Measurements from ENCODE around the gene SIVA1.

Gene SIVA1

DNA sequence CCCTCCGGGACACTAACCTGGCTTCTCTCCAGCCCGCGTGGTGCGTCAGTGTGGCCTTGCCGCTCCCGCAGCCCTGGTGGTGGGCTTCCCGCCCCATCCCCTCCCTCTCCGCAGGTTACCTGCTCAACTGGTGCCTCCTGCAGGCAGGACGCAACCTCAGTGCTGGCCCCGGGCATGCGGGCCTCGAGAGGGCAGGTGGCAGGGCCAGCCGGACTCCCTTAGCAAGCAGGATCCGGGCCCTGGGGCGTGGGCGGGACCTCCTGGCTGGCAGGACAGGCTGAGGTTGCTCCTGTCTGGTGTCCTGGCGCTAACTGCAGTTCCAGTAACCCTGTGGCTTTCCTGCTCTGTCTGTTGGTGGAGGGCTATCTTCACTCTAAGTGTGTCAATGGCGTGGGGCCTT lies 37.5 kb upstream of the SIVA1 start (continued):
- TF ChIP-seq, protein P1, sequence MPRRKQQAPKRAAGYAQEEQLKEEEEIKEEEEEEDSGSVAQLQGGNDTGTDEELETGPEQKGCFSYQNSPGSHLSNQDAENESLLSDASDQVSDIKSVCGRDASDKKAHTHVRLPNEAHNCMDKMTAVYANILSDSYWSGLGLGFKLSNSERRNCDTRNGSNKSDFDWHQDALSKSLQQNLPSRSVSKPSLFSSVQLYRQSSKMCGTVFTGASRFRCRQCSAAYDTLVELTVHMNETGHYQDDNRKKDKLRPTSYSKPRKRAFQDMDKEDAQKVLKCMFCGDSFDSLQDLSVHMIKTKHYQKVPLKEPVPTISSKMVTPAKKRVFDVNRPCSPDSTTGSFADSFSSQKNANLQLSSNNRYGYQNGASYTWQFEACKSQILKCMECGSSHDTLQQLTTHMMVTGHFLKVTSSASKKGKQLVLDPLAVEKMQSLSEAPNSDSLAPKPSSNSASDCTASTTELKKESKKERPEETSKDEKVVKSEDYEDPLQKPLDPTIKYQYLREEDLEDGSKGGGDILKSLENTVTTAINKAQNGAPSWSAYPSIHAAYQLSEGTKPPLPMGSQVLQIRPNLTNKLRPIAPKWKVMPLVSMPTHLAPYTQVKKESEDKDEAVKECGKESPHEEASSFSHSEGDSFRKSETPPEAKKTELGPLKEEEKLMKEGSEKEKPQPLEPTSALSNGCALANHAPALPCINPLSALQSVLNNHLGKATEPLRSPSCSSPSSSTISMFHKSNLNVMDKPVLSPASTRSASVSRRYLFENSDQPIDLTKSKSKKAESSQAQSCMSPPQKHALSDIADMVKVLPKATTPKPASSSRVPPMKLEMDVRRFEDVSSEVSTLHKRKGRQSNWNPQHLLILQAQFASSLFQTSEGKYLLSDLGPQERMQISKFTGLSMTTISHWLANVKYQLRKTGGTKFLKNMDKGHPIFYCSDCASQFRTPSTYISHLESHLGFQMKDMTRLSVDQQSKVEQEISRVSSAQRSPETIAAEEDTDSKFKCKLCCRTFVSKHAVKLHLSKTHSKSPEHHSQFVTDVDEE (CRISPR knock-in tag; IDR thresholded peaks at IDR 0.05), result no peak
- TF ChIP-seq RARB (CRISPR knock-in tag; IDR thresholded peaks at IDR 0.05), result no peak
- no peak for TF ChIP-seq GLIS3 (CRISPR knock-in tag; IDR thresholded peaks at IDR 0.05)
- TF ChIP-seq ZNF565 (CRISPR knock-in tag; conservative IDR thresholded peaks at IDR 0.05; ENCODE audit: low read depth), result no peak
- no peak for TF ChIP-seq TCF4 (CRISPR knock-in tag; IDR thresholded peaks at IDR 0.05; ENCODE audit: borderline replicate concordance)
- TF ChIP-seq ZFP30 (CRISPR knock-in tag; IDR thresholded peaks at IDR 0.05), result no peak

DNA sequence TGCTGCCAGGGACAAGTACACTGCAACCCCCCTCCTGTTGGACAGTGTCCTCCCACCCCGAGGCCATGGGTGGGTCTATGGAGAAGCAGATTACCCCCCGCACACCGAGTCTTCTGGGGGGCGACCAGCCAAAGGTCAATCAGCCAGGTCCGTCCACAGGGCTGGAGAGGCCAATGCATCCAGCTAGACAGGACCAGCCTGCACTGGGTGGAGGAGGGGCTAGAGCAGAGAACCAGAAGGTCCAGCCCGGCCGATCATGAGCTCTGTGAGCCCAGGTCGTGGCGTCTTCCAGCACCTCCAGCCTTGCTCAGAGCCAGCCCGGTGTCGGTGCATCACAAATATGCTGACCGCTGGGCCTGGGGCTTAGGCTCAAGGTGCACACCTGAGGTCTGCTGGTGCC lies 37.1 kb upstream of the SIVA1 start:
- TF ChIP-seq TCF4 (CRISPR knock-in tag; IDR thresholded peaks at IDR 0.05; ENCODE audit: borderline replicate concordance) (no peak), GLIS3 (CRISPR knock-in tag; IDR thresholded peaks at IDR 0.05) (no peak), ZC3H10 (CRISPR knock-in tag; IDR thresholded peaks at IDR 0.05) (no peak), ZFP30 (CRISPR knock-in tag; IDR thresholded peaks at IDR 0.05) (no peak), ESRRG (CRISPR knock-in tag; IDR thresholded peaks at IDR 0.05) (no peak), BACH2 (CRISPR knock-in tag; IDR thresholded peaks at IDR 0.05; ENCODE audit: borderline replicate concordance) (no peak), SNAI2 (CRISPR knock-in tag; IDR thresholded peaks at IDR 0.05) (no peak), ARNTL (CRISPR knock-in tag; IDR thresholded peaks at IDR 0.05; ENCODE audit: borderline replicate concordance, low read depth) (no peak)
- no peak for ATAC-seq

- TF ChIP-seq OSR1 (CRISPR knock-in tag; IDR thresholded peaks at IDR 0.05) (no peak), ZFP30 (CRISPR knock-in tag; IDR thresholded peaks at IDR 0.05) (no peak), ZNF565 (CRISPR knock-in tag; conservative IDR thresholded peaks at IDR 0.05; ENCODE audit: low read depth) (no peak), SNAI2 (CRISPR knock-in tag; IDR thresholded peaks at IDR 0.05) (no peak), ESRRG (CRISPR knock-in tag; IDR thresholded peaks at IDR 0.05) (no peak), CSDC2 (CRISPR knock-in tag; IDR thresholded peaks at IDR 0.05) (no peak), PPARA (CRISPR knock-in tag; IDR thresholded peaks at IDR 0.05; ENCODE audit: borderline replicate concordance) (no peak), ZC3H10 (CRISPR knock-in tag; IDR thresholded peaks at IDR 0.05) (no peak), TOX (CRISPR knock-in tag; IDR thresholded peaks at IDR 0.05; ENCODE audit: borderline replicate concordance) (no peak), BACH2 (CRISPR knock-in tag; IDR thresholded peaks at IDR 0.05; ENCODE audit: borderline replicate concordance) (no peak), ZNF70 (CRISPR knock-in tag; IDR thresholded peaks at IDR 0.05) (no peak), ARNTL (CRISPR knock-in tag; IDR thresholded peaks at IDR 0.05; ENCODE audit: borderline replicate concordance, low read depth) (no peak), GLIS3 (CRISPR knock-in tag; IDR thresholded peaks at IDR 0.05) (no peak), TCF4 (CRISPR knock-in tag; IDR thresholded peaks at IDR 0.05; ENCODE audit: borderline replicate concordance) (no peak), ISL1 (CRISPR knock-in tag; IDR thresholded peaks at IDR 0.05) (no peak), ZNF8 (CRISPR knock-in tag; IDR thresholded peaks at IDR 0.05) (no peak)
- TF ChIP-seq, protein P1 (CRISPR knock-in tag; IDR thresholded peaks at IDR 0.05), result no peak
- TF ChIP-seq, protein P2, sequence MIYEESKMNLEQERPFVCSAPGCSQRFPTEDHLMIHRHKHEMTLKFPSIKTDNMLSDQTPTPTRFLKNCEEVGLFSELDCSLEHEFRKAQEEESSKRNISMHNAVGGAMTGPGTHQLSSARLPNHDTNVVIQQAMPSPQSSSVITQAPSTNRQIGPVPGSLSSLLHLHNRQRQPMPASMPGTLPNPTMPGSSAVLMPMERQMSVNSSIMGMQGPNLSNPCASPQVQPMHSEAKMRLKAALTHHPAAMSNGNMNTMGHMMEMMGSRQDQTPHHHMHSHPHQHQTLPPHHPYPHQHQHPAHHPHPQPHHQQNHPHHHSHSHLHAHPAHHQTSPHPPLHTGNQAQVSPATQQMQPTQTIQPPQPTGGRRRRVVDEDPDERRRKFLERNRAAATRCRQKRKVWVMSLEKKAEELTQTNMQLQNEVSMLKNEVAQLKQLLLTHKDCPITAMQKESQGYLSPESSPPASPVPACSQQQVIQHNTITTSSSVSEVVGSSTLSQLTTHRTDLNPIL (CRISPR knock-in tag; IDR thresholded peaks at IDR 0.05; ENCODE audit: low read depth), result no peak
- TF ChIP-seq, protein P3, sequence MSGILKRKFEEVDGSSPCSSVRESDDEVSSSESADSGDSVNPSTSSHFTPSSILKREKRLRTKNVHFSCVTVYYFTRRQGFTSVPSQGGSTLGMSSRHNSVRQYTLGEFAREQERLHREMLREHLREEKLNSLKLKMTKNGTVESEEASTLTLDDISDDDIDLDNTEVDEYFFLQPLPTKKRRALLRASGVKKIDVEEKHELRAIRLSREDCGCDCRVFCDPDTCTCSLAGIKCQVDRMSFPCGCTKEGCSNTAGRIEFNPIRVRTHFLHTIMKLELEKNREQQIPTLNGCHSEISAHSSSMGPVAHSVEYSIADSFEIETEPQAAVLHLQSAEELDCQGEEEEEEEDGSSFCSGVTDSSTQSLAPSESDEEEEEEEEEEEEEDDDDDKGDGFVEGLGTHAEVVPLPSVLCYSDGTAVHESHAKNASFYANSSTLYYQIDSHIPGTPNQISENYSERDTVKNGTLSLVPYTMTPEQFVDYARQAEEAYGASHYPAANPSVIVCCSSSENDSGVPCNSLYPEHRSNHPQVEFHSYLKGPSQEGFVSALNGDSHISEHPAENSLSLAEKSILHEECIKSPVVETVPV (CRISPR knock-in tag; IDR thresholded peaks at IDR 0.05), result no peak
- ATAC-seq, result no peak
Measured at GRCh38 chr14:104717137-104717536, 35.8 kb upstream of the SIVA1 start.

DNA sequence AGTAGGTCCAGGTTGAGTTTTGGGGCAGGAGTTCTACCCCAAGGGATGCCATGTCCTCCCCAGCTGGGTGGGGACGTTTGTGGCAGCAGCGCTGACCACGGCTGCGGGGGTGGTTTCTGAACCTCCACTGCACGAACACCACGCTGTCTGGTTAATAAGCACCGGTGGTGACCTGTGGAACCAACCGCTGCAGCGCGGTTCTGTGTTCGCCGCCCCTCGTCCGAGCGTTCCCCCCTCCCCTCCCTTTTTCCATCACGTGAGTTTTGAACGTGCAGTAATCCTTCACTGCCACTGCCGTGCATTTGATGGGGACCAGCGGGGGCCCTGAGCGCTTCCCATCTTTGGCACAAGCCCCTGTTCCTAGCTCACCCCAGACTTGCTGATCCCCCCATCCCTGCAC lies 35.3 kb upstream of the SIVA1 start:
- TF ChIP-seq, protein P3 (CRISPR knock-in tag; IDR thresholded peaks at IDR 0.05), result no peak
- TF ChIP-seq ZFP3 (CRISPR knock-in tag; IDR thresholded peaks at IDR 0.05), result no peak
- no peak for ATAC-seq

Data from SK-N-SH treated with all-trans-retinoic acid at 6 μM for 48 hours (cell line).